ENCODE data around the gene FRS2. TPM values are rescaled to one million over a fixed set of nuclear protein-coding genes. Genes with fewer than 3 reads are reported as not detected.
A peak's percentile ranks its signal among the peaks of the same experiment; 100 is the strongest.

Gene FRS2
- total RNA-seq, 4 donors from 2014 or later = 52.0 to 79.0 (median 61.0) TPM

DNA sequence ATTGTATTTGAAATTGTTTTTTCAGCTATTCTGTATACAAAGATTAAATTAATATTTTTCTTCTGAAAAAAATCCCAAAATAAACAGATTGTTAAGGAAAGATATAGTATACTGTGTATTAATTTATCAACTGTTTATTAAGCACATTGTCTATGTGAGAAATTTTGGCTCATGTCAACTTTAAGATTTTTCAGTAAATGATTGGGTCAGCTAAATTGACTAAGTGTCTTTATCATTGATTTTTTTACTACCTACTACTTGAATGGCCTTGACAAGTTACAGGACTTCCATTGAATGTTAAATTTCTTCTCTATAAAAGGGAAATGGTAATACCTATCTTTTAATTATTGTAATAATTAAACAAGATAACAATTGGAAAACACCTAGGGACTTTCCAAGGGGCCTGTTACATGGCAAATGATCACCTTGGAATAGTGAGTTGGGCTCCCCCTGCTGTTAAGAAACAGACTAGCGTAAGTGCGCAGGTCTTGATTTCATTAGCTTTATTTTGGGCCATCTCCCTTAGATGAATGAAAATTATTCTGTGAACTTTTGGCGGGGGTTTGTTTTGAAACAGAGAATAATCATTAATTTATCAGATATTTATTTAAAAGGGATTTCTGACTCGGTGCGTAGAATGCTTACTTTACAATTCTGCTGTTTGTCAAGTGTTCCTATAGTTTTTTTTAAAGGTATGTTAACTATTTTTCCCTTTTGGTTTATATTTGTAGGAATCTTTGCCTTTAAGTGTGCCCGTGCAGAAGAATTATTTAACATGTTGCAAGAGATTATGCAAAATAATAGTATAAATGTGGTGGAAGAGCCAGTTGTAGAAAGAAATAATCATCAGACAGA is 100.6 kb downstream of the FRS2 start:
- intact Hi-C loops (cut with DNase I) = loop anchor here (2.0 to 5.0 kb wide), 2 partner anchors 100 to 153 kb away; partner anchors contain the start of gene FRS2
- WGBS, 2 donors = 47 to 48% methylated on average over 6 of the region's 6 CpGs
- Histone ChIP-seq H3K9me3 (no peaks in the 10 kb centered on the region), H3K27ac (no peak overlapping the region), H3K27me3 (no peaks in the 10 kb centered on the region), H3K36me3 (peaks cover 14% of the 10 kb centered on the region in 2 donors), H3K4me1 (no peaks in the 10 kb centered on the region), H3K4me3 (replicated peaks in 1 of 3) (no peak overlapping the region)
- peak; percentile 60 to 62 for DNase-seq
- no peak for TF ChIP-seq POLR2A (IDR thresholded peaks at IDR 0.05)
- TF ChIP-seq, protein P1, sequence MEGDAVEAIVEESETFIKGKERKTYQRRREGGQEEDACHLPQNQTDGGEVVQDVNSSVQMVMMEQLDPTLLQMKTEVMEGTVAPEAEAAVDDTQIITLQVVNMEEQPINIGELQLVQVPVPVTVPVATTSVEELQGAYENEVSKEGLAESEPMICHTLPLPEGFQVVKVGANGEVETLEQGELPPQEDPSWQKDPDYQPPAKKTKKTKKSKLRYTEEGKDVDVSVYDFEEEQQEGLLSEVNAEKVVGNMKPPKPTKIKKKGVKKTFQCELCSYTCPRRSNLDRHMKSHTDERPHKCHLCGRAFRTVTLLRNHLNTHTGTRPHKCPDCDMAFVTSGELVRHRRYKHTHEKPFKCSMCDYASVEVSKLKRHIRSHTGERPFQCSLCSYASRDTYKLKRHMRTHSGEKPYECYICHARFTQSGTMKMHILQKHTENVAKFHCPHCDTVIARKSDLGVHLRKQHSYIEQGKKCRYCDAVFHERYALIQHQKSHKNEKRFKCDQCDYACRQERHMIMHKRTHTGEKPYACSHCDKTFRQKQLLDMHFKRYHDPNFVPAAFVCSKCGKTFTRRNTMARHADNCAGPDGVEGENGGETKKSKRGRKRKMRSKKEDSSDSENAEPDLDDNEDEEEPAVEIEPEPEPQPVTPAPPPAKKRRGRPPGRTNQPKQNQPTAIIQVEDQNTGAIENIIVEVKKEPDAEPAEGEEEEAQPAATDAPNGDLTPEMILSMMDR (IDR thresholded peaks at IDR 0.05) = peak; percentile 32 to 86 (median 74)

DNA sequence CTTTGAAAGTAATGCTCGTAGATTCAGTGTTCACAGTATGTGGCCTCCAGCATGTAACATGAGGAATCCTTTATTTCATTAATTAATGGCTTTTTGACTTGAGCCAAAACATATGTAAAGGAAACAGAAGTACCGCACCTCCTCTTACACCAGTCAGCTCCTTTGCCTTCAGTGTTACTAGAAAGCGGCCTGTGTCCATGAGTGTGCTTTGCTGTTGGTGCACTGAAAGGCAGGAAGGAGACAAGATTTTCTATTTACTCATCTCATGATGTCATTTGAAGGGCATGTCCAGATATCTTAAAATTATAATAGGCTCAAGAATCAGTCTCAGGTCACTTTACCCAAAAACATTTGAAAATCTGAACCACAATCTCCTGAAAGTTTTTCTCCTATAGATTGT is 105.2 kb downstream of the FRS2 start:
- Histone ChIP-seq H3K27ac (no peak overlapping the region), H3K4me1 (no peaks in the 10 kb centered on the region), H3K9me3 (no peaks in the 10 kb centered on the region), H3K4me3 (replicated peaks in 1 of 3) (no peak overlapping the region), H3K27me3 (no peaks in the 10 kb centered on the region), H3K36me3 (peaks cover 14% of the 10 kb centered on the region in 2 donors)
- WGBS, 2 donors = 97 to 100% methylated on average over 3 of the region's 3 CpGs
- intact Hi-C loops (cut with DNase I) = no loop called here
- DNase-seq = no peak
- TF ChIP-seq POLR2A (IDR thresholded peaks at IDR 0.05) = no peak
- TF ChIP-seq, protein P1 (IDR thresholded peaks at IDR 0.05) = no peak

DNA sequence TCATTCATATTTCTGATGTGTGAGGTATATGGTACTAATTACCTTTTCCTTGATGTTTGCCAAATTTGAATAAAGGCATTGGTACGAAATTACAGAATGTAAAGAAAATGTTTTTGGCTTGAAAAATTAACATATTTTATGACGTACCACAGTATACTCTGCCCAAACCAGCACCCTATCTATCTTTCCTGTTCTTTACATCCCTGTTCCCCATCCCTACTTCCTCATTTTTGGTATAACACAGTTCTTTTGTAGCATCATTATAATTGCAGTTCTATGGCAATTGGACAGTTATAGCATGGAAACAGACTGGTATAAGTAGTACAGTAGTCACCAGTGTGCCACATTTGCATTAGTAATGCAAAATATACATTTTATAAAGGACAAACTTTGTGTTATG is 108.1 kb downstream of the FRS2 start:
- no peak for TF ChIP-seq POLR2A (IDR thresholded peaks at IDR 0.05)
- TF ChIP-seq, protein P1 (IDR thresholded peaks at IDR 0.05) = no peak
- intact Hi-C loops (cut with DNase I) = no loop called here
- 93 to 96% methylated on average over 2 of the region's 2 CpGs for WGBS, 2 donors

DNA sequence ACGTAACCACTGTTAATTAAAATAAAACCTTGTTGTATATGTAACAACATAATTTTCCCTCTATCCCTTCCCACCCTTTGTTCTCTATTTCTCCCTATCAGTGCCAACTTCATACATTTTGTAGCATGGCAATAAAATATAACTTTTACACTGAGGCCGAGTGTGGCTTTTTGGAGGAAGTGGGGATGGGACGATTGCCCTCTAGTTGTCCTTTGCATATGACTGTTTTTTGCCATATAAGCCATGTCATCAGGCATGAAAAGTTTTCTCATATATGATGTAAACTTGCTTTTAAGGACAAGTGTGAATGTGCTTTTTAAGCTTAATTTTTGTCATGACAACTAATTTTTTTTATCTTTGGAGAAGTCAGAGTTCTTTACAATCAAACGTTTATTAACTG is 108.8 kb downstream of the FRS2 start:
- intact Hi-C loops (cut with DNase I) = no loop called here
- Histone ChIP-seq H3K27ac (no peak overlapping the region), H3K9me3 (no peaks in the 10 kb centered on the region), H3K36me3 (peaks cover 7 to 8% of the 10 kb centered on the region in 2 donors), H3K27me3 (no peaks in the 10 kb centered on the region), H3K4me3 (replicated peaks in 1 of 3) (no peak overlapping the region), H3K4me1 (no peaks in the 10 kb centered on the region)
- WGBS, 2 donors = 82 to 89% methylated on average over 4 of the region's 4 CpGs
- no peak for DNase-seq
- TF ChIP-seq, protein P1 (IDR thresholded peaks at IDR 0.05) = no peak
- no peak for TF ChIP-seq POLR2A (IDR thresholded peaks at IDR 0.05)

More for the DNA sequence above, 108.1 kb downstream of the FRS2 start:
- no peaks in the 10 kb centered on the region for H3K4me1 ChIP-seq
- H3K27me3 ChIP-seq = no peaks in the 10 kb centered on the region
- H3K27ac ChIP-seq = no peak overlapping the region
- no peak overlapping the region for H3K4me3 ChIP-seq (replicated peaks in 1 of 3)
- no peak for DNase-seq
- no peaks in the 10 kb centered on the region for H3K9me3 ChIP-seq
- peaks cover 9 to 10% of the 10 kb centered on the region in 2 donors for H3K36me3 ChIP-seq

DNA sequence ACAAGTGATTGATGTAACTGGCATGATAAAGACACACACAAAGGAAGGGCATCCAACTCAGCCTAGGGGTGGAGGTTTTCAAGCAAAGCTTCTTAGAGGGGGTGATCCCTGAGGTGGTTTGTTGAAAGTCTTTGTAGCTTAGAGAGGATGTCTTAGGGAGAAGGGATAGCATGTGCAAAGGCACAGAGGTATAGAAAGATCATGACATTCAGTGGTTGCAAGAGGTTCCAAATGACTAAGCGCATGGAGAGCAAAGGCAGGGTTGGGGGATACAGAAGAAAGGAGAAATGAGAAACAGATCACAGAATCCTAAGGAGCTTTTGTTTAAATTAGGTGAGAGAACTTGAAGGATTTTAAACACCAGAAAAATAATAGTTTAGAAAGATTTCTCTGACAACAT is 109.9 kb downstream of the FRS2 start:
- no peak for DNase-seq
- H3K4me1 ChIP-seq = no peaks in the 10 kb centered on the region
- H3K9me3 ChIP-seq = no peaks in the 10 kb centered on the region
- H3K4me3 ChIP-seq (replicated peaks in 1 of 3) = no peak overlapping the region
- no peaks in the 10 kb centered on the region for H3K27me3 ChIP-seq
- 95 to 100% methylated on average over 1 of the region's 1 CpG for WGBS, 2 donors
- H3K36me3 ChIP-seq = no peaks in the 10 kb centered on the region
- H3K27ac ChIP-seq = no peak overlapping the region
- intact Hi-C loops (cut with DNase I) = loop anchor here (10.0 kb wide), 2 partner anchors 155 to 225 kb away; partner anchors contain the start of genes RAB3IP and YEATS4
- TF ChIP-seq, protein P1 (IDR thresholded peaks at IDR 0.05) = no peak
- TF ChIP-seq POLR2A (IDR thresholded peaks at IDR 0.05) = no peak
